ENCODE data around the gene BHMT2. TPM values are rescaled to one million over a fixed set of nuclear protein-coding genes. Genes with fewer than 3 reads are reported as not detected.

The BHMT2 gene
- total RNA-seq, 4 donors from 2014 or later, result 1.1 to 10.7 (median 2.8) TPM; not detected in 1

- no peaks in the 10 kb centered on the region for H3K9me3 ChIP-seq
- no peak overlapping the region for H3K27ac ChIP-seq
- H3K4me3 ChIP-seq, result no peak overlapping the region
- H3K27me3 ChIP-seq, result no peaks in the 10 kb centered on the region
- TF ChIP-seq POLR2A (IDR thresholded peaks at IDR 0.05), result no peak
- no peak for TF ChIP-seq CTCF (IDR thresholded peaks at IDR 0.05)
- DNase-seq, result no peak
- no peaks in the 10 kb centered on the region for H3K4me1 ChIP-seq
- no peaks in the 10 kb centered on the region for H3K36me3 ChIP-seq
Observed at GRCh38 chr5:79122973-79123372, 53.4 kb downstream of the BHMT2 start.

GRCh38 chr5:79124607-79125006 lies 55.0 kb downstream of the BHMT2 start:
- Histone ChIP-seq H3K36me3 (no peaks in the 10 kb centered on the region), H3K27me3 (no peaks in the 10 kb centered on the region), H3K9me3 (no peaks in the 10 kb centered on the region), H3K4me1 (no peaks in the 10 kb centered on the region), H3K4me3 (no peak overlapping the region), H3K27ac (no peak overlapping the region)
- DNase-seq, result no peak
- no peak for TF ChIP-seq CTCF (IDR thresholded peaks at IDR 0.05)
- no peak for TF ChIP-seq POLR2A (IDR thresholded peaks at IDR 0.05)

- TF ChIP-seq CTCF (IDR thresholded peaks at IDR 0.05) (no peak), POLR2A (IDR thresholded peaks at IDR 0.05) (no peak)
- Histone ChIP-seq H3K27ac (no peak overlapping the region), H3K4me3 (no peak overlapping the region), H3K36me3 (no peaks in the 10 kb centered on the region), H3K27me3 (no peaks in the 10 kb centered on the region), H3K9me3 (no peaks in the 10 kb centered on the region), H3K4me1 (peaks cover 0 to 12% (median 0%) of the 10 kb centered on the region in 4 donors)
- no peak for DNase-seq
Observed at GRCh38 chr5:79130781-79131180, 61.2 kb downstream of the BHMT2 start.

DNA sequence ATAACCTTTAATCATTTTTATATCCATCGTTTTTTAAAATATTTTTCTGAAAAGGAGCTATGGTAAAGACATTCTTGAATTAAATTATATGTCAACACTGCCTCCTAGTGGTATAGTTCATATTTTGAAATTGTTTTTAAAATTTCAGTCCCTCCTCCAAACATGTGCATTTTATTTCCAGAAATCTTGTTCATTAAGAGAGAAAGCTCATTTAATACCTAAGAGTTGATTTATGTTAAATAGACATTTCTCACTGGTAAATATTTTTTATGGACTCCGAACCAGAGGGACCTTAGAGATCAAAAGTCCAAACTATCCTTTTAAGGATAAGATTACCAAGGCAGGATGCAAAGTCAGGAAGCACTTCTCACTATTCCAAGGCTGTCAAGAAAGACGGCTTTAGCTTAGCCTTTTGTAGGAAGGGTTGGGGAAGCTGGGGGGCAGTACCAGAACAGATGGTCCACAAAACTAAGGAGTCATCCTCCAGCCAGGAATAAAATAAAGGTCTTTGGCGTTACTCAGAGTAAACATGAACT lies 63.6 kb downstream of the BHMT2 start:
- no peak for DNase-seq
- Histone ChIP-seq H3K4me1 (peaks cover 0 to 12% (median 0%) of the 10 kb centered on the region in 4 donors), H3K4me3 (peak overlapping the region in 2 of 4 donors; percentile 16 to 18), H3K27me3 (no peaks in the 10 kb centered on the region), H3K9me3 (no peaks in the 10 kb centered on the region), H3K36me3 (no peaks in the 10 kb centered on the region), H3K27ac (peak overlapping the region in 3 of 4 donors; percentile 6 to 63 (median 10))
- TF ChIP-seq CTCF (IDR thresholded peaks at IDR 0.05) (peak; percentile 5 to 63 (median 51)), POLR2A (IDR thresholded peaks at IDR 0.05) (no peak)

DNA sequence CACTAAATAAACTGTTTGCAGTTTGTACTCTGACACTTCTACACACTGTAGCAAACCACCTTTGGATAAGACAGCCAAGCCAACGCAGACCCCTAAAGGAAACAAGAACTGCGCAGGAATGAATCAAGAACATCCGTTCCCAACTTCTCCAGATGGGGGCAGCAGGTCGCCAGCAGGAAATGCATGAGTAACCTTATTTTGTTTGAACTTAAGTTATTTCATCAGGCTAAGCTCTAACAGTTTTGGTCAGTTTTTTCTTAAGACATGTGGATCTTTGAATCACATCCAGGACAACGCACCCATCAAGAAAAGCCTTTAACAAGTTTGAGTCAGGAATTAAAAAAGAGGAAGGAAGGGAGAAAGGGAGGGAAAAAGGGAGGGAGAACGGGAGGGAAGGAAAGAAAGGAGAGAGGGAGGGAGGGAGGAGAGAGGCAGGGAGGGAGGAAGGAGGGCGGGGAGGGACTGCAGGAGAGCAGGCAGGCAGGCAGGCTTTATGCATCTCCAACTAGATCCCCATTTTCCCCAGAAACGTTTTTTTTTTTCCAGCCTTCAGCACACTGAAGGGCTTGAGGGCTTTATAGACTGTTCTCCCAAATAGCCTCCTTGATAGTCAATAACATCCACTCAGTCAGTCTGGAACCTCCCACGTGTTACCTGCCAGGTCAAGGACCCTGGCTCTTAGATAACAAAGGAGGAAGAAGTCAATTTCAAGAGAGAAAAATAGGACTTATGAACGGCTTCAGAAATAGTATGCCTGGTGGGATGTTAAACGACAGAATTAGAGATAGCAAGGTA lies 64.3 kb downstream of the BHMT2 start:
- H3K27ac ChIP-seq, result peak overlapping the region in 3 of 4 donors; percentile 6 to 63 (median 10)
- no peaks in the 10 kb centered on the region for H3K27me3 ChIP-seq
- H3K4me3 ChIP-seq, result peak overlapping the region in 2 of 4 donors; percentile 16 to 18
- no peak for TF ChIP-seq POLR2A (IDR thresholded peaks at IDR 0.05)
- TF ChIP-seq CTCF (IDR thresholded peaks at IDR 0.05), result peak; percentile 37 to 70 (median 62)
- DNase-seq, result peak; percentile 51 to 82 (median 55)
- no peaks in the 10 kb centered on the region for H3K36me3 ChIP-seq
- H3K9me3 ChIP-seq, result no peaks in the 10 kb centered on the region
- peaks cover 0 to 12% (median 0%) of the 10 kb centered on the region in 4 donors for H3K4me1 ChIP-seq

Measured in Peyer's patch (tissue), 4 donors.